ENCODE data around the gene EIF2AK2. TPM values are rescaled to one million over a fixed set of nuclear protein-coding genes. Genes with fewer than 3 reads are reported as not detected.

EIF2AK2 gene
- polyA plus RNA-seq, 1 donor: 21.2 TPM

GRCh38 chr2:37098416-37099118 is 58.2 kb downstream of the EIF2AK2 start:
- DNase-seq: no peak

- no peak for DNase-seq
Measured at GRCh38 chr2:37096568-37096967, 60.2 kb downstream of the EIF2AK2 start.

GRCh38 chr2:37091873-37092272 is 64.9 kb downstream of the EIF2AK2 start:
- DNase-seq: no peak

- no peak for DNase-seq
Measured at GRCh38 chr2:37090019-37090477, 66.7 kb downstream of the EIF2AK2 start.

- DNase-seq: no peak
Measured at GRCh38 chr2:37085731-37086147, 71.0 kb downstream of the EIF2AK2 start.

- no peak for DNase-seq
Measured at GRCh38 chr2:37084797-37085196, 72.0 kb downstream of the EIF2AK2 start.

GRCh38 chr2:37083873-37084794 is 72.6 kb downstream of the EIF2AK2 start, which contains the start of the genes GPATCH11 and HEATR5B:
GPATCH11 (plus strand) TSS chr2:37084518; CDS start chr2:37088382, 3,864 bp downstream.
HEATR5B (minus strand) TSS chr2:37084372; CDS start chr2:37083414, 958 bp downstream.
- peak; percentile 99 for DNase-seq

- no peak for DNase-seq
Measured at GRCh38 chr2:37080689-37081088, 76.1 kb downstream of the EIF2AK2 start.

- DNase-seq: no peak
Measured at GRCh38 chr2:37080266-37080665, 76.5 kb downstream of the EIF2AK2 start.

- DNase-seq: no peak
Measured at GRCh38 chr2:37070931-37071330, 85.8 kb downstream of the EIF2AK2 start.

- DNase-seq: no peak
Measured at GRCh38 chr2:37068686-37069085, 88.1 kb downstream of the EIF2AK2 start.

- no peak for DNase-seq
Measured at GRCh38 chr2:37061776-37062175, 95.0 kb downstream of the EIF2AK2 start.

GRCh38 chr2:37061013-37061711 is 95.6 kb downstream of the EIF2AK2 start:
- DNase-seq: no peak

GRCh38 chr2:37060446-37060845 is 96.3 kb downstream of the EIF2AK2 start:
- DNase-seq: no peak

GRCh38 chr2:37059841-37060240 is 96.9 kb downstream of the EIF2AK2 start:
- no peak for DNase-seq

- no peak for DNase-seq
Measured at GRCh38 chr2:37052600-37053332, 104.0 kb downstream of the EIF2AK2 start.

Other genes with a start within 250 kb of the EIF2AK2 start
- gene STRN, start 190.4 kb downstream of the EIF2AK2 start, polyA plus RNA-seq (ENCODE audit: insufficient read length): 17.4 TPM
- gene HEATR5B, start 72.6 kb downstream of the EIF2AK2 start, polyA plus RNA-seq (ENCODE audit: insufficient read length): 14.3 TPM
- 6.9 TPM for gene GPATCH11, start 72.5 kb downstream of the EIF2AK2 start, polyA plus RNA-seq (ENCODE audit: insufficient read length)
- gene SULT6B1, start 31.7 kb upstream of the EIF2AK2 start, polyA plus RNA-seq (ENCODE audit: insufficient read length): not detected
- 34.3 TPM for gene CEBPZOS, start 39.5 kb upstream of the EIF2AK2 start, polyA plus RNA-seq (ENCODE audit: insufficient read length)
- 34.9 TPM for gene CEBPZ, start 74.6 kb upstream of the EIF2AK2 start, polyA plus RNA-seq (ENCODE audit: insufficient read length)
- gene NDUFAF7, start 74.7 kb upstream of the EIF2AK2 start, polyA plus RNA-seq (ENCODE audit: insufficient read length): 18.4 TPM
- gene PRKD3, start 167.9 kb upstream of the EIF2AK2 start, polyA plus RNA-seq (ENCODE audit: insufficient read length): 25.9 TPM
- 8.4 TPM for gene QPCT, start 187.7 kb upstream of the EIF2AK2 start, polyA plus RNA-seq (ENCODE audit: insufficient read length)

Measured in hindlimb muscle (tissue), 1 donor.